Stimulated activated CD4-positive, alpha-beta T cell treated with anti-CD3 and anti-CD28 coated beads, Interleukin-2, amount 100 ng/mL, for 48 hours (primary cell): ENCODE measurements around the gene SPG11.
"Not testable (repeated sequence)": the region's sequence is repeated elsewhere in the genome, so short reads cannot be mapped to it uniquely, and the experiment has no call there.

Experiments
- DNase-seq, 2 donors: peaks; one replicate each; pipeline ENCODE4 v3.0.0-alpha.2; 2020

Gene SPG11

DNA sequence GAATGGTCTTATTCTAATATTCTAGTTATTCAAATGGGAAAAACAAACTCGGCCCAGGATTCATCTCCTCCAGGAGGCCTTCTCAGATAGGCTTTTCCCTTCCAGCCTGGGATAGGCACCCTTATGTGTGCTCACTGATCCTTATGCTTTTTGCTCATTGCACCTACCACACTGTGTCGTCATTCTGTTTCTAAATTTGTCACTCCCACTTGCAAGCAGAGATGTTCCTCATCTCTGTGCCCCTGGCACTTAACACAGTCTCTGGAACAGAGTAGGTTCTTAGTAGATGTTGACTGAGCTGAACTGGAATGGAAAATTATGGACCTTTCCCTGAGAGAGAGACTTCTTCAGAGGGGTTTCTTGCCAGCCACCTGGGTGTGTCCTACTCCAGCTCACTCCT lies 18.7 kb upstream of the SPG11 start:
- DNase-seq = no peak

DNA sequence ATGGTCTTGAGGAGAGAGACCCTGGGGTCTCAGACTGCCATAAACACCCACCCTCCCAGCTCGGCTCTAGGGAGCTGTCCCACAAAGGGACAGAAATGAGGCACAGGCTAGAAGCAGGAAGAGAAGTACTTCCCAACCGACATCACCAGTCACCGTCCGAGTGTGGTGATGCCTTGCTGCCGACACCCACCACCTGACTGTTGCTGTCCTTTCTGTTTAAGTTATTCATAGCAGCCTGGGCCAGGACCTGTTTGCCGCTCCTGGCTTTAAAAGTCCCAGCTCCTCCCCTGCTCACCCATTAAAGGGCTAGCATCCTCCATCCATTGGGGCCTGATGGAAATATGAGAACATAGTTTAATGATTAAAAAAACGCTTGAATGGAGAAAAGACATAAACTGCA lies 13.2 kb upstream of the SPG11 start:
- no peak for DNase-seq

DNA sequence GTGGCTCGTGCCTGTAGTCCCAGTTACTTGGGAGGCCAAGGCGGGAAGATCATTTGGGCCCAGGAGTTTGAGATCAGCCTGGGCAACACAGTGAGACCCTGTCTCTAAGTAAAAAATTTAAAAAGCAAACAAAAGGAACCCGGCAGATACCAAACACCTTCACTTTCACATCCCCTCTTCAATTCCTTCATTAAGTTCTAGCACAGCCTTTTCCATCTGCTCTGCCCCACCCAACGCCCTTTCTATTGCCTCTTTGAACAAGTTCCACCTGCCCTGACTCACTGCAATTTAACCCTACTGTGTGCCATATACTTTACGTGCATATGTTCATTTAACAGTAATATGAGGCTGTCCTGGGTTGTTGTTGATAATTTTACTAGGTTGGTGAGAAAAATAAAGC lies 12.4 kb upstream of the SPG11 start:
- no peak for DNase-seq

DNA sequence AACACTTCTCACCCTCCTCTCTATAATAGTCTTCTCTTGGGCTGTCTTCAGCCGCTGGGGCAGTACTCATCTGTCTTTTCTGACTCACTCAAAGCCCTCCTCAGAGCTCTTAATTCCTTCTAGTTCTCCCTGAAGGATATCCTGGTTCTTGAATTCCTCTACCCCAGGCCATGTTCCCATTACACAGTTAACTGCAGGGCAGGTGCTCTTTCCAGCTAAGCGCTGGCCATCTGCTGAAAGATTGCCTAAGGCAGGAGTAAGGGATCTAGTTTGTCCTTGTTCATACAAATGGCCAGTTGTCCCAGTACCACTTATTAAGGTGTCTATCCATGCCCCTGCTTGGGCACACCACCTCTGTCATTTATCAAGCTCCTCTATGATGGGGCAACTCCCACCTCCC lies 10.2 kb upstream of the SPG11 start:
- DNase-seq = no peak

DNA sequence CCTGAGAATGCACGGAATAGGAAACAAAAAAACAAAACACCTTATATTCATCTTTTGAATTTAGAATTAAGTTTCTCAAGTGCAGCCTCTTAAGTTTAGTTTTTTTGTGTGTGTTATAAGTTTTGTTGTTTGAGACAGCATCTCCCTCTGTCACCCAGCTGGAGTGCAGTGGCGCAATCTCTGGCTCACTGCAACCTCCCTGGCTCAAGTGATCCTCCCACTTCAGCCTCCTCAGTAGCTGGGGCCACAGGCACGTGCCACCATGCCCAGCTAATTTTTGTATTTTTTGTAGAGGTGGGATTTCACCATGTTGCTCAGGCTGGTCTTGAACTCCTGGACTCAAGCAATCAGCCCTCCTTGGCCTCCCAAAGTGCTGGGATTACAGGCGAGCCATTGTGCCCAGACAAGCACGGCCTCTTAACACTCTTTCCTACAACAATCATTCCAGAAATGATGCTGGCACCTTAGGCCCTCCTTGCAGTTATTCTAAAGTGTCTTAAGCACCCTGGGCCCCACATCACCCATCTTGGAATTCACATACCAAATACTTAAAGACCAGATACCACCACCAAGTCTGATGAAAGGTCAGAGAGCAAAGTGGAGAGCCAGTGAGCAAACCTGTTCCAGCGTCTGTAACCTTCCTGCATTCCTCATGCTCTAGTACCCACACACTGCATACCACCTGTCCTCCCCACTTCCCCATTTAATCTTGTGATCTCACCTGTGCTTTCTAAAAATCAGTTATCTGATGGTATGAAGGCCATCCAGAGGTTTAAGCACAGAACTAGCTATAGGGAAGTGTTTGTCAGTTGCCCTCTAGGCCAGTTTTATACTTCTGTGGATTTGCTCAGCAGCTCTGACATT lies 6.9 kb upstream of the SPG11 start:
- no peak for DNase-seq

DNA sequence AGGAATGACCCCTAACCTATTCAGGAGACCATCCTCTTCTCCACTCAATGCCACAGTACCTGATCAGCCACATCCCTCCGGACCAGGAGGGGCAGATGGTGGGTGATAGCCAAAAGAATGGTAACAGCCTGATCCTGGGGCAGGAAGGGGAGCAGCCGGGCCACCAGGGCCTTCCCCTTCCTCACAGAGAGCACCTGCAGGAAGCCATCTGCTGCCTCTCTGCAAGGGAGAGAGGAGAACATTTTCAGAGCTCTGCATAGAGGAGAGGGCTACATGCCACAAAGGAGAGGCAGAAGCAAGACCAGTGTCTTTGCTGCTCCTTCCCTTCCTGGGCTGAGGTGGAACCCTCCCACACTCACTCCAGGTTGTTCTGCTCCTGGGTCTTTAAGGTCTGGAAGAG lies 5.5 kb upstream of the SPG11 start:
- DNase-seq = no peak

DNA sequence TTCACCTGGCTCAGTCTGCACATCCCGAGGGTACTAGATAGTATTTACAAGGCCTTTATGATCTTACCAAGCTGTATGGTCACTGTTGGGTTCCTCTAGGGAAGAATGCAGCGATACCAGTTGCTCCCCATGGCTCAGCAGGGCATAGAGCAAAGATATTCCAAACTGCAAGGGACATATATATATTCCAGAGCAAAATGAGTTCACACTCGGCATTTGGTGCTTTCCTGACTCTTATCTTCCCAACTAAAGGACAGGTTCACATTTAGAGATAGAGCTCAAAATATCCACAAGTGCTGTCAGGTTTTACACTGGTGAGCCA lies 3.5 kb upstream of the SPG11 start:
- no peak for DNase-seq

DNA sequence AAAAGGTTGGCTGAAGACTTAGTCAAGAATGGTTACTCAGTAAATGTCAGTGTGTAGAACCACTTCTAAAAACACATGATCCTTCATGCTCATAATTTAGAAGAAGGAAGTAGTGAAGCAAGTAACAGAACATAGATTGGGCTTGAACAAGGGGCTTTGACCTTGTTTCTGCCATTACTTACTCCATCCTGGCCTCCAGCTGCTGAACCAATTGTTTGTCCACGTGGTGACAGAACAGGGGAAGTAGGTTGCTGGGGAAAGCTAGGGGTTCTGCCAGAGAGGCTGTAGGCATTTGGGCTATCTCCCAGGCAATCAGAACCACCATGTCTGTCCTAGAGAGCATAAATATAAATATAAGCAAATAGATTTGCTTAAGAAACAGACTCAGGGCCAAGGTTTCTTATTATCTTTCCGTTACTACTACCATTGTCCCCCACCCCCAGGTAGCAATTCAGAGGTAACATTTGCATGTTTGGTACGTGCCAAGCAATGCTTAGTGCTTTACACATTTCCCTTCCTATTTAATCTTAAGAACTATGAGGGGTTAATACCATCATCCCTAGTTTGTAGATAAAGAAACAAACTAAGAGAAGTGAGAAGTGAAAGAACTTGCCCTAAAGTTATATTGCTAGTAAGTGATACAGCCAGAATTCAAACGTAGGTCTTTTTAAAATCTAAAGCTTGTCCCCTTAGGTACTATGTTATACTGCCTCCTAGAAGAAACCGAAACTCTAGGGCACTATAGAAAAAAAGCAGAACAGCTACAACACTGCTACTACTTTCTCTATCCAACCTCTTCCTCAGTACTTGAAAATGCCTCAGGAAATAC lies 3.0 kb upstream of the SPG11 start:
- DNase-seq = no peak

DNA sequence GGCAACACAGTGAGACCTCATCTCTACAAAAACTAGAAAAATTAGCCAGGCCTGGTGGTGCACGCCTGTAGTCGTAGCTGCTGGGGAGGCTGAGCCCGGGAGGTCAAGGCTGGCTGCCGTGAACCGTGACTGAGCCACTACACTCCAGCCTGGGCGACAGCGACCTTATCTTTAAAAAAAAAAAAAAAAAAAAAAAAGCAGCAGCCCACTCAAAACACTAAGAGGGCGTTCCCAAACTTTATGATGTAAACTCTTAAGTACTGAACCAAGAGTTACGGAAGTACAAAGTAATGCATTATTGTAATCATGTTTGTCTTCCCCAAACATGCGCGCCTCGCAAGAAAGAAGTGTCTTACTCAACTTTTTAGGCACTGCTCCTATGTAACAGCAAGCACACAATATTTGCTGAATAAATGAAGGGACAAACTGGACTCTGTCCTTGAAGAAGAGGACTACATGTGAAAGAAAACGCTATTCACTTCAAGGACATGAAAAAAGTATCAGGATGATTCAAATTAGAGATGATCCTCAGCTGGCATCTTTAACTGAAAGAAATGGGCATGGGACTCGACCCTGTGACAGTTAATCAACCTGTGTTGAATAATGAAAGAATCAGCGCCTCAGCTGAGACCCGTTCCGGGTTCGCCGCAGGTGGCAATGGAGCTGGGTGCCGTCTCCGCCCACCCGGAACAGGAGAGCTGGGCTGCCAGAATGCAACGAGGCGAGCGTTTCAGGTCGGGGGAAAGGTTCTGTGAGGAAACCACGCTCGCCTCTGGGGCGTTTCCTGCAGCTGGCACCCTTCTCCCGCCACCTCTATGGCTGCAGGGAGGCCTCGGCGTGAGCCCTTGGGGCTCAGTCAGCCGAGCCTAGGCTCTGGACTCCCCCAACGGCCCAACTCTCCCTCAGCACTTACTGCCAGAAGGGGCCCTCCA lies 718 bp downstream of the SPG11 start:
- DNase-seq = peak; percentile 65 to 70

DNA sequence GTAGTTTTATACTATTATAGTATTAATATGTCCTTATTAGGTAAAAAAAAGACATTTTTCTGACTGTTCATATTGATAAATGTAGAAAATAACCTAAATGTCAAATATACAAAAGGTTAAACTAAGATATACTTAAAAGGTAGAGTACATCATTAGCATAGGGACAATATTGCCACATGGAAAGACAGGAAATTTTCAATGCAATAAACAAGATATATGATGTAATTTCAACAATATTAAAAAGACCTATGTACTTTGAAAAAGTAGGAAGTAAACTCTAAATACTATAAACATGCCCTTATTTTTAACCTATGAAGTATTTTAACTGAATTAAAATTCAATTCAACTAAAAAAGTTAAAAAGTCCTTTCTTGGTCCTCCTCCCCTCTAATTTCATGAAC lies 1.9 kb downstream of the SPG11 start:
- DNase-seq = no peak

DNA sequence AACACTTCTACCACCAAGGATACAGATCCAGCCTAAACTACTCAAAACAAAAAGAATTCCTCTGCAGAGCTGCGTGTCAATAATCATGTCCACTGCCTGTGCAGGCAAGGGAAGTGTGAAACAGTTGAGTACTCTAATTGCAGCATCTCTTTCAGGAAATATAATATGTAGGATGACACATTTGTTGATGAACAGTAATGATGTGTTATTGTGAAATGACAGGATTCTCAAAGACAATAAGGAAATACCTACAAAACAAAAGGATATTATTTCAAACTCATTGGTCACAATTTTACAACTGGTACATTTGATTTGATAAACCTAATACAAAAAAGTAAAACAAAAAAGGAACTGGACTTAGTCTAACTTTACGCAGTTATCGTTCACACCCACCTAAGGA lies 4.4 kb downstream of the SPG11 start:
- DNase-seq = no peak

DNA sequence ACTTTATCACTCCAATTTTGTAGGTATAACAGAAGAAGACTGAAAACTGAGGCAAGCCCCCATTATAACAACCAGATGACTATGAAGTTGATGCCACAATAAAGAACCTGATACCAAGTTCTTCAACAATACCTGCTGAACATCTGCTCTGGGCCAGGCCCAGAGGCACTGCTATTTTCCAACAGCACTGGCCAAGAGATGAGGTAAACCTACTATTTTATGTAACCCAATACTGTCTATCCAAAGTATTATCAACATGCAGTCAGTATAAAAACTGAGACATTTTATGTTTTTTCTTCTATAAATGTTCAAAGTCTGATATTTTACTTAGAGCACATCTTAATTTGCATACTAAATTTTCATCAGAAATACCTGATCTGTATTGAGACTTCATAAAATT lies 6.1 kb downstream of the SPG11 start:
- DNase-seq = no peak

DNA sequence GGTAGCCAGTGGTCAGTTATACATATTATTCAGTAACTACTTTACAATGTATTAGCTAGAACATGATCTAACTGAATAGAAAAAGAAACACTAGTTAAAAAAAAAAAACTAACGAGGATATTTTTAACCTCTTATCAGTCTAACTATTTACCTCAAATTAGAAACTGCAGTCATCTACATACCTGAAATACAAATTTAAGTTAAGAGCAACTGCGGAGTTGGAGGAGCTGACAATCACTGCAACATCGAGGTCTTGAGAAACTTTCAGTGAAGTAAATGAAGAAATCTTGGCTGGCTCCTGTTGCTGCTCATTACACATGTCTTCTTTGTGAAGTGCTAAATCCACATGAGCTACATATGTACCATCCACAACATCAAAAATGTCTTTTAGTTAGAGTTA lies 6.5 kb downstream of the SPG11 start:
- DNase-seq = no peak

DNA sequence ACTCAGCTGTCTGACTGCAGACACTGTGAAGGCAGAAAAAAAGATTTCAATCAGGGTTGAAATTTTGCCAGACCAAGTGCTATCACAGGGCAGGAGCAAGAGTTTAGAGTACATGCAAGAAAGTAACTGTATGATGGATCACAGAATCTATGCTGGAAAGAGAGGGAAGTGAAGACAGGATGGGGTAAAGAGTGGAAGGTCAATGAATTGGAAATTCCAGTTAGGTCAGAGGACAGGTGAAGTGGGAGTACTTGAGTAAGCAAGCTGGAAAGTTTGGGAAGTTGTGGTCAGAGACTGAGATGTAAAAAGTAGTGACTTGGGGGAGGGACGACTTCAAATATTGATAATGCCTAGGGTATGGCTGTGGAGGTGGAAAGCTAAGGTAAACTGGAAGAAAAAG lies 7.2 kb downstream of the SPG11 start:
- no peak for DNase-seq

DNA sequence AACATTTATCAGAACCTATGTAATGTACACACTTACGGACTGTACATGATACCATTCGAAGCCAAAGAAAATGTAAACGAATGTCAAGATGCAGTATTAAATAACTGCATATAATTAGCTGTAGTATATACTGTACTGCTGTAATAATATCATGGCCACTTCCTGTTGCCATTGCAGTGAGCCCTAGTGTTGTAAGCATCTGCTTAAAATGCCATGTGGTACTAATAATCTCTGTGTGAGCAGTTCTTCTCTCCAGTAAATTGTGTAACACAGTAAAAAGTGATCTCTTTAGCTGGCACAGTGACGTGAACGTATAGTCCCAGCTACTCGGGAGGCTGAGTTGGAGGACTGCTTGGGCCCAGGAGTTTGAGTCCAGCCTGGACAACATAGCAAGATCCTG lies 8.6 kb downstream of the SPG11 start:
- DNase-seq = no peak

DNA sequence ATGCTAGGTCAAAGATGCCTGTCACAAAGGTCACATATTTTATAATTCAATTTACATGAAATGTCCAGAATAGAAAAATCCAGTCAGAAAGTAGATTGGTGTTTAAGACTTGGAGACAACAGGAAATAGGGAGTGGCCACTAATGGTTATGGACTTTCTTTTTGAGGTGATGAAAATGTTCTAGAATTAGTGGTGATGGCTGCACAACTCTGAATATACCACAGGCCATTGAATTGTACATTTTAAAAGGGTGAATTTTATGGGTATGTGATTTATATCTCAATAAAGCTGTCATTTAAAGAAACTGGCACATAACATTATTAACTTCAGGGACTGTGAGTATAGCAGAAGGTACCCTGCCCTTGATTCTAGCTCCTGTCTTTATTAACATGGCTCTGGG lies 15.8 kb downstream of the SPG11 start:
- no peak for DNase-seq

DNA sequence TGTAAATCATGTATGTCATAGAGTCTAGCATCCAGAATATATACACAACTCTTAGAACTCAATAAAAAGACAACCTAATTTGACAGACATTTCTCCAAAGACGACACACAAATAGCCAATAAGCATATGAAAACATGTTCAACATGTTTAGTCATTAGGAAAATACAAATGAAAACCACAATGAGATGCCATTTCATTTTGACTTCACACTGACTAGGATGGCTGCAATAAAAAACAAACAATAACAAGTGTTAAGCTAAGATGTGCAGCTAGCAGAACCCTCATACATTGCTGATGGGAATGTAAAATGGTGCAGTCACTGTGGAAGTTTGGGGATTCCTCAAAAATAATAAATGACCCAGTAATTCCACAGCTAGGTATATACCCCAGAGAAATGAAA lies 16.4 kb downstream of the SPG11 start:
- DNase-seq = no peak

DNA sequence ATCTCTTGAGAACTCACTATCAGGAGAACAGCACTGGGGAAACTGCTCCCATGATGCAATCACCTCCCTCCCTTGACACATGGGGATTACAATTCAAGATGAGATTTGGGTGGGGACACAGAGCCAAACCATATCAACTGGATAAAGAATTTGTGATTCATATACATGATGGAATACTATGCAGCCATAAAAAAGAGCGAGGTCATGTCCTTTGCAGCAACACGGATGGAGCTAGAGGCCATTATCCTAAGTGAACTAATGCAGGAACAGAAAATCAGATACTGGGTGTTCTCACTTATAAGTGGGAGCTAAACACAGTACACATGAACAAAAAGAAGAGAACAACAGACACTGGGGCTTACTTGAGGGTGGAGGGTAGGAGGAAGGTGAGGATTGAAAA lies 17.0 kb downstream of the SPG11 start:
- DNase-seq = no peak

DNA sequence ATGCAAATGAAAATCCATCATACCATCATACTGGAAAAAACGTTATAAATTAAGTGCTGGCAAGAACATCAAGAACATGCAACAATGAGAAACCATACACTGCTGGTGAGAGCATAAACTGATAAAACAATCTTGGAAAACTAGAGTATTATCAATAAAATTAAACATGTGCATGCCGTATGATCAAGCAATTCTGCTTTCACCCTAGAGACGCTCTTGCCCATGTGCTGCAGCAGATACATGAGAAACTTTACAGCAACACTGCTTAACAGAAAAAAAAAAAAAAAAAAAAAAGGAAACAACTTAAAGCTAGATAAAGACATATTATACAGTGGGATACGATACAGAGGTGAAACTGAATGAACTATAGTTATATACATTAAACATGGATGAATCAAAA lies 21.8 kb downstream of the SPG11 start:
- DNase-seq = no peak

DNA sequence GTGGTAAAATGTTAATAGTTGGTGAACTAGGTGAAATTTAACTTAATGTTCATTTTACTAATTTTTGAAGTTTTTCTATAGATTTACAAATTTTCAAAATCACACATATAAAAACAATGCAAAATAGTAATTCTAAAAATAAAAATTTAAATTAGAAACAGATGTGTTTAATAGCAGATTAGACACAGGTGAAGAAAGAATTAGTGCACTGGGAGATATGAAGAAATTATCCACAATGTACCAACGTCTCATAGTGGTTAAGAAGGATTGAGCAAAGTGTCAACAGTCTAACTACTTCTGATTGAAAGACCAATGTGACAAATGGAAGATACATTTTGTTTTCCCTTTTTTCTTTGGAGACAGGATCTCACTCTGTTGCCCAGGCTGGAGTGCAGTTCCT lies 26.5 kb downstream of the SPG11 start:
- no peak for DNase-seq

DNA sequence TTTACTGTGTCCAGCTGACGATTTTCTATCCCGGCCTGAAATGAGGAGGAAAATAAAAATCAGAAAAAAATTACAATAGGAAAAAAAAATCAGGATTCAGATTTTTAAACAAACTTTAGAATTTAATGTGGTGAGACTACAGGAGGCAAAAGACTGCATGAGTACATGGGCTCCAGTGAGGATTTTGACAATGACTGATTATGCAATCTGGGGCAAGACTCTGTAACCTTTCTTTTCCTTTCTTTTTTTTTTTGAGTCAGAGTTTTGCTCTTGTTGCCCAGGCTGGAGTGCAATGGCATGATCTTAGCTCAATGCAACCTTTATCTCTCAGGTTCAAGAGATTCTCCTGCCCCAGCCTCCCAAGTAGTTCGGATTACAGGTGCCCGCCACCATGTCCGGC lies 29.9 kb downstream of the SPG11 start:
- DNase-seq = no peak

DNA sequence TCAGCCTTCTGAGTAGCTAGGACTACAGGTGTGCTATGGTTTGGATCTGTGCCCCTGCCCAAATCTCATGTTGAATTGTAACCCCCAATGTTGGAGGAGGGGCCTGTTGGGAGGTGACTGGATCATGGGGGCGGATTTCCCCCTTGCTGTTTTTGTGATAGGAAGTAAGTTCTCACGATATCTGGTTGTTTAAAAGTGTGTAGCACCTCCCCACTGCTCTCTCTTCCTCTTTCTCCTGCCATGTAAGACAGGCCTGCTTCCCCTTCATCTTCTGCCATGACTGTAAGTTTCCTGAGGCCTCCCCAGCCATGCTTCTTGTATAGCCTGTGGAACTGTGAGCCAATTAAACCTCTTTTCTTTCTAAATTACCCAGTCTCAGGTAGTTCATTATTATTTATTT lies 38.2 kb downstream of the SPG11 start:
- DNase-seq = not testable (repeated sequence)

DNA sequence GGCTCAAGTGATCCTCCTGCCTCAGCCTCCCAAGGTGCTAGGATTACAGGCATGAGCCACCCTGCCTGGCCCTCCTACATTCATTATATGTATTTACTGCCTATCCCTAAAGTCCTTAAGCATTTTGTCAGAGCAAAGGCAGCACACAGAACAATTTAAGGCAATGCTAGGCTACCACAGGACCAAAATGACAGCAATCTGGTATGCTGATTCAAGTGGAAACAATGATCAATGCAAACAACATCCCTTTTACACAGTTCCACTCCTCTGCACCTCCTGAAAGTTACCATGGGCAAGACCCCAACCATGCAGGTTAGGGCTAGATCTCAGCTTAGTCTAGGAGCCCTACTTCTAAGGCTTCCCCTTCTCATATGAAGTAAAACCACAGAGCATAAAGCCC lies 40.3 kb downstream of the SPG11 start:
- no peak for DNase-seq

DNA sequence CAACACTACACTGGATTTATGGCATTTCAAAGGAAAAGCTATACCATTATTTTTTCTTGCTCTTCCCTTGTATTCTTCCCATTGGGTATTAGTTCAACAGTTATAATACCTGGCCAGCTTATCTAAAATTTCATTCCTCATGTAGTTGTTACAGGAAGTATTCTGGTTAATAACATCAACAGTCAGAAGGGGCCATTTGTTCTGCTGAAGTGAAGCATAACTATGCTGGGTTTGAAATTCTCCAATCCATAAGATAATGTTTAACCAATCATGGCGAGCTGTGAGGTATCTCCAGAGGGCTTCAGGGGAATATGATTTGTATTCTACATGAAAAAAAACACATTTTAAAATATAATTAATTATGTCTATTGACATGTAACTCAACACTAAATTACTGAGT lies 43.4 kb downstream of the SPG11 start:
- no peak for DNase-seq
